Loucy (cell line): ENCODE data around the gene PANK3.
"Not testable (repeated sequence)": the region's sequence is repeated elsewhere in the genome, so short reads cannot be mapped to it uniquely, and the experiment has no call there.

Experiments used
- H2AFZ ChIP-seq: fragments of 200-600 bp; sonication (generic); 2 replicates; pipeline ENCODE4 v1.6.0; 2016; ENCODE audit warnings: antibody characterized with exemption, mild to moderate bottlenecking, low read length, moderate library complexity
- H3F3A ChIP-seq: fragments of 200-600 bp; 2 replicates; pipeline ENCODE4 v1.6.0; 2016; ENCODE audit warnings: antibody characterized with exemption, low read depth, mild to moderate bottlenecking
- H3K27me3 ChIP-seq: fragments of 200-600 bp; sonication (generic); 2 replicates; pipeline ENCODE4 v1.6.1; 2014; ENCODE audit warnings: low read length, mild to moderate bottlenecking; ENCODE audit not compliant: insufficient read depth, poor library complexity, severe bottlenecking
- H3K36me3 ChIP-seq: fragments of 200-600 bp; sonication (generic); 2 replicates; pipeline ENCODE4 v1.6.1; 2016; ENCODE audit warnings: low read length; ENCODE audit not compliant: insufficient read depth
- H3K4me1 ChIP-seq: fragments of 200-600 bp; sonication (generic); 2 replicates; pipeline ENCODE4 v1.5.1; 2014; ENCODE audit warnings: low read length, mild to moderate bottlenecking; ENCODE audit not compliant: insufficient read depth, poor library complexity, severe bottlenecking
- H3K4me2 ChIP-seq: fragments of 200-600 bp; sonication (generic); 2 replicates; pipeline ENCODE4 v1.6.0; 2014; ENCODE audit warnings: antibody characterized with exemption, low read length, low read depth, mild to moderate bottlenecking; ENCODE audit not compliant: poor library complexity, severe bottlenecking
- H3K4me3 ChIP-seq: fragments of 200-600 bp; sonication (generic); 2 replicates; pipeline ENCODE4 v1.5.1; 2014; ENCODE audit warnings: low read length, mild to moderate bottlenecking, mixed read lengths; ENCODE audit not compliant: poor library complexity, severe bottlenecking
- H3K79me2 ChIP-seq: fragments of 200-600 bp; sonication (generic); 2 replicates; pipeline ENCODE4 v1.6.1; 2014; ENCODE audit warnings: low read length; ENCODE audit not compliant: insufficient read depth
- H3K9ac ChIP-seq: fragments of 200-600 bp; sonication (generic); 2 replicates; pipeline ENCODE4 v1.6.0; 2014; ENCODE audit warnings: mild to moderate bottlenecking, low read depth, low read length, moderate library complexity; ENCODE audit not compliant: poor library complexity, severe bottlenecking
- H3K9me2 ChIP-seq: fragments of 200-600 bp; sonication (generic); replicated peaks from 2 replicates; pipeline ENCODE4 v1.6.1; 2016; ENCODE audit warnings: low read depth, low read length, mixed read lengths
- H3K9me3 ChIP-seq: fragments of 200-600 bp; sonication (generic); 2 replicates; pipeline ENCODE4 v1.6.1; 2014; ENCODE audit warnings: mild to moderate bottlenecking, antibody characterized with exemption, low read length, low read depth; ENCODE audit not compliant: insufficient read depth
- H4K20me1 ChIP-seq: fragments of 200-600 bp; sonication (generic); 2 replicates; pipeline ENCODE4 v1.6.0; 2014; ENCODE audit warnings: antibody characterized with exemption, low read length, mild to moderate bottlenecking; ENCODE audit not compliant: insufficient read depth, poor library complexity, severe bottlenecking
- EZH2phosphoT487 ChIP-seq: fragments of 200-600 bp; IDR thresholded peaks from 2 replicates; pipeline ENCODE4 v1.6.1; 2018; ENCODE audit warnings: antibody characterized with exemption, mild to moderate bottlenecking, moderate library complexity, borderline replicate concordance
- TF ChIP-seq, protein P1 (sequence below): fragments of 200-600 bp; sonication (generic); conservative IDR thresholded peaks from 2 replicates; pipeline ENCODE4 v1.5.1; 2014; ENCODE audit warnings: mild to moderate bottlenecking, antibody characterized with exemption, low read length

The PANK3 gene

DNA sequence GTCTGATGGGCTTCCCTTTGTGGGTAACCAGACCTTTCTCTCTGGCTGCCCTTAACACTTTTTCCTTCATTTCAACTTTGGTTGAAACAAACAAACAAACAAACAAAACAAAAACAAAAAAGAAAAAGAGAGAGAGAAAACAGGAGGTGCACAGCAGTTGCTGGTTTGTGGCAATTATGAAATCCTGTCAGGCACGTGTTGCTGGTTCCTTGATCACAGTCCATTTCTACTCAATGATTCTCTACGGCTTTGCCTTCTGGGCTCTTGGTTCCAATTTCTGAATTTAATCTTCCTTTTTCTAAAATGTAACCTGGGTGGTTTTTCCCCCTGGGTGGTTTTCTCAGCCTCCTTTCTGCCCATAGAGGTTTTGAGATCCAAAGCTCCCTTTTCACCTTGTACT, 17.8 kb upstream of the PANK3 start:
- H3K9me2 ChIP-seq, result no peaks in the 10 kb centered on the region
- no peaks in the 10 kb centered on the region for H3K27me3 ChIP-seq
- no peaks in the 10 kb centered on the region for H4K20me1 ChIP-seq
- H3F3A ChIP-seq, result no peaks in the 10 kb centered on the region
- no peaks in the 10 kb centered on the region for H3K36me3 ChIP-seq
- H3K4me3 ChIP-seq, result no peak overlapping the region
- H3K4me1 ChIP-seq, result no peaks in the 10 kb centered on the region
- no peak overlapping the region for H3K9ac ChIP-seq
- H3K79me2 ChIP-seq, result no peaks in the 10 kb centered on the region
- H3K4me2 ChIP-seq, result no peak overlapping the region
- no peaks in the 10 kb centered on the region for H3K9me3 ChIP-seq
- no peak overlapping the region for H2AFZ ChIP-seq
- TF ChIP-seq, protein P1, sequence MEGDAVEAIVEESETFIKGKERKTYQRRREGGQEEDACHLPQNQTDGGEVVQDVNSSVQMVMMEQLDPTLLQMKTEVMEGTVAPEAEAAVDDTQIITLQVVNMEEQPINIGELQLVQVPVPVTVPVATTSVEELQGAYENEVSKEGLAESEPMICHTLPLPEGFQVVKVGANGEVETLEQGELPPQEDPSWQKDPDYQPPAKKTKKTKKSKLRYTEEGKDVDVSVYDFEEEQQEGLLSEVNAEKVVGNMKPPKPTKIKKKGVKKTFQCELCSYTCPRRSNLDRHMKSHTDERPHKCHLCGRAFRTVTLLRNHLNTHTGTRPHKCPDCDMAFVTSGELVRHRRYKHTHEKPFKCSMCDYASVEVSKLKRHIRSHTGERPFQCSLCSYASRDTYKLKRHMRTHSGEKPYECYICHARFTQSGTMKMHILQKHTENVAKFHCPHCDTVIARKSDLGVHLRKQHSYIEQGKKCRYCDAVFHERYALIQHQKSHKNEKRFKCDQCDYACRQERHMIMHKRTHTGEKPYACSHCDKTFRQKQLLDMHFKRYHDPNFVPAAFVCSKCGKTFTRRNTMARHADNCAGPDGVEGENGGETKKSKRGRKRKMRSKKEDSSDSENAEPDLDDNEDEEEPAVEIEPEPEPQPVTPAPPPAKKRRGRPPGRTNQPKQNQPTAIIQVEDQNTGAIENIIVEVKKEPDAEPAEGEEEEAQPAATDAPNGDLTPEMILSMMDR, result no peak
- TF ChIP-seq EZH2phosphoT487, result no peak

DNA sequence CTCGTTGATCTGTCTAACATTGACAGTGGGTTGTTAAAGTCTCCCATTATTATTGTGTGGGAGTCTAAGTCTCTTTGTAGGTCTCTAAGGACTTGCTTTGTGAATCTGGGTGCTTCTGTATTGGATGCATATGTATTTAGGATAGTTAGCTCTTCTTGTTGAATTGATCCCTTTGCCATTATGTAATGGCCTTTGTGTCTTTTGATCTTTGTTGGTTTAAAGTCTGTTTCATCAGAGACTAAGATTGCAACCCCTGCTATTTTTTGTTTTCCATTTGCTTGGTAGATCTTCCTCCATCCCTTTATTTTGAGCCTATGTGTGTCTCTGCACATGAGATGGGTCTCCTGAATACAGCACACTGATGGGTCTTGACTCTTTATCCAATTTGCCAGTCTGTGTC, 17.0 kb upstream of the PANK3 start:
- H3K4me1 ChIP-seq, result not testable (repeated sequence)

DNA sequence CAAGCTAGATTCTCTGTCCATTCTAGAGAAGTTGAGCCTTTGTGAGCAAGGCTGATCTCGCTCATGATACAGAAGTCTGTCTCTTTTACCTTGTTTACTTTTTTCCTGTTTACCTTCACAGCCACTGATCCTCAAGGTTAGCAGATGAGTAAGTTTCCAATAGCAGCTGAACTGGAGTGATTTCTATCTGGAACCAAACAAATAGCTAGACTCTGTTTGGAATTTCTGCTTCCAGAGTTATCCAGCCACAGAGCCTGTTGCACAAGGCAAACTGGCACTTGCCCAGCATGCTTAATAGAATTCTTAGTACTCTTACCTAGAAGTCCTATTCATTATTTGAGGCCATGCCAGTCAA, 12.8 kb upstream of the PANK3 start:
- Histone ChIP-seq H3F3A (no peaks in the 10 kb centered on the region), H3K9ac (no peak overlapping the region), H3K9me3 (no peaks in the 10 kb centered on the region), H3K4me1 (no peaks in the 10 kb centered on the region), H3K4me2 (no peak overlapping the region), H3K9me2 (no peaks in the 10 kb centered on the region), H3K4me3 (no peak overlapping the region), H3K27me3 (no peaks in the 10 kb centered on the region), H4K20me1 (no peaks in the 10 kb centered on the region), H2AFZ (no peak overlapping the region), H3K79me2 (no peaks in the 10 kb centered on the region), H3K36me3 (no peaks in the 10 kb centered on the region)
- TF ChIP-seq, protein P1, result no peak
- no peak for TF ChIP-seq EZH2phosphoT487

More for the DNA sequence above, 17.0 kb upstream of the PANK3 start:
- H2AFZ ChIP-seq, H3K4me3 ChIP-seq, H3K9me3 ChIP-seq, H3K79me2 ChIP-seq, H4K20me1 ChIP-seq, H3K27me3 ChIP-seq, H3K36me3 ChIP-seq, H3K9me2 ChIP-seq, H3K4me2 ChIP-seq, H3K9ac ChIP-seq, H3F3A ChIP-seq: not testable (repeated sequence)

DNA sequence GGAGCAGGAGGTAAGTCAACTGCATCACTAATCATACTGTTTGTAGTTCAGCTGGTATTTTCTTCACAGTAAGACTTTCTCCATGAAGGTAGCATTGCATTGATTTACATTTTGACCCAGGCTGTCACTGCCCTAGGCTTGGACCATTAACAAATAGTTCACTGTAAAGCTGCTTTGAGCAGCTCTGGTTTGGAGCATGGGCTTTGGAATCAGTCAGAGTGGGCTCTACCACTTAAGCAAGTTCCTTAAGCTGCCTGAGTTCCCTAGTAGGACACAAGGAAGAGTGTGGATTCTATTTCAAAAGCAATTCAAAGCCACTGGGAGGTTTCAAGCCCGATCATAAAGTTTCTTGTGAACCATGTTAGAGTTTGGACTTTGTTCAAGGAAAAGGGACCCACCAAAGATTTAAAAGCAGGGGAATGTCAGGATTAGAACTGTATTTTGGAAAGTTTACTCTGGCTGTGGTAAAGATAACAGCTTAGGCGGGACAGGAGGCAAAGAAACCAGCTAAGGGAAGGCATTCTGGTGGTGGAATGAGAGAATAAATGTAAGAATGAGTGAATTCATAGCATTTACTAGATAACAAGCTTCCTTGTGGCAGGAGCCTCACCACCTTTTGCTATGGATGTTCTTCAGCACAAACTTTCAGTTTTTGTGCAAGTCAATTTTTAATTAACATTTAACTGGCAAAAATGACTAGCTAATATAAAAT, 12.3 kb upstream of the PANK3 start:
- H3K9ac ChIP-seq, result no peak overlapping the region
- no peak overlapping the region for H2AFZ ChIP-seq
- no peaks in the 10 kb centered on the region for H3K27me3 ChIP-seq
- no peaks in the 10 kb centered on the region for H3K36me3 ChIP-seq
- no peak overlapping the region for H3K4me2 ChIP-seq
- H3K4me3 ChIP-seq, result no peak overlapping the region
- H3K4me1 ChIP-seq, result no peaks in the 10 kb centered on the region
- no peaks in the 10 kb centered on the region for H4K20me1 ChIP-seq
- no peaks in the 10 kb centered on the region for H3K79me2 ChIP-seq
- H3K9me3 ChIP-seq, result no peaks in the 10 kb centered on the region
- no peaks in the 10 kb centered on the region for H3F3A ChIP-seq
- no peaks in the 10 kb centered on the region for H3K9me2 ChIP-seq
- no peak for TF ChIP-seq EZH2phosphoT487
- TF ChIP-seq, protein P1, result no peak
